K562 (cell line): ENCODE results near the gene IRGQ. TPM values are rescaled to one million over a fixed set of nuclear protein-coding genes. Genes with fewer than 3 reads are reported as not detected.
A peak's percentile ranks its signal among the peaks of the same experiment; 100 is the strongest.

Experiments used
- ATAC-seq: fragments of 200-7000 bp; cut with Tn5 transposase; 3 replicates; pipeline ENCODE4 v1.9.1; 2020; ENCODE audit warnings: moderate library complexity
- BruUV-seq: library from RNA; stranded (reverse); fragments of 400-500 nt; replicated peaks from 2 replicates; lab custom pipeline; 2021; lab: Mats Ljungman, UMichigan
- CTCF ChIA-PET: fragments of 300-600 bp; formaldehyde crosslinking; extraction: SDS; loops from one replicate; lab custom pipeline; 2021; ENCODE audit warnings: low intra/inter-chr PET ratio; lab: Yijun Ruan, JAX
- POLR2A ChIA-PET: fragments of 300-600, 350-650 bp; sonication (Branson Sonifier 250); formaldehyde crosslinking; extraction: SDS; loops from one replicate; lab custom pipeline; 2021; ENCODE audit warnings: antibody characterized with exemption, inconsistent platforms; lab: Yijun Ruan, JAX
- DNase-seq, 4 experiments: peaks; one replicate each; pipeline versions ENCODE4 v3.0.0 to v3.0.0-alpha.2; 2011 to 2018; ENCODE audit warnings: low spot score in 3 of 4, mixed read lengths in 3 of 4; ENCODE audit errors: extremely low read depth in 1 of 4
- FAIRE-seq: peaks from 2 replicates; lab custom pipeline; 2011; peaks lifted over from hg19 to GRCh38; lab: Jason Lieb, UNC
- H2AFZ ChIP-seq: 2 replicates; pipeline ENCODE4 v1.6.0; 2011; ENCODE audit warnings: low read depth, low read length, control low read depth, inconsistent platforms
- H3K27ac ChIP-seq: fragments of 200-600 bp; 3 replicates; pipeline ENCODE4 v1.8.0; 2011; ENCODE audit warnings: low read depth, mild to moderate bottlenecking, control low read depth, inconsistent platforms, low read length, moderate library complexity, mixed read lengths; ENCODE audit errors: extremely low read depth
- H3K27me3 ChIP-seq, 2 experiments: fragments of 300-600 bp in 1 of 2; 2 replicates in 1 of 2; 3 replicates in 1 of 2; pipeline versions ENCODE4 v1.6.0 to v1.8.0; 2011; ENCODE audit warnings: inconsistent platforms in 2 of 2, low read length in 2 of 2, mild to moderate bottlenecking in 1 of 2, mixed read lengths in 1 of 2, moderate library complexity in 1 of 2; ENCODE audit not compliant: control insufficient read depth in 2 of 2, insufficient read depth in 2 of 2
- H3K36me3 ChIP-seq: fragments of 300-600 bp; 3 replicates; pipeline ENCODE4 v1.8.0; 2011; ENCODE audit warnings: mild to moderate bottlenecking, low read length, inconsistent platforms; ENCODE audit not compliant: control insufficient read depth, insufficient read depth
- H3K4me1 ChIP-seq, 2 experiments: fragments of 200-600 bp in 1 of 2; replicated peaks in 1 of 2; 2 replicates in 1 of 2; 3 replicates in 1 of 2; pipeline versions ENCODE4 v1.5.1 to v1.8.0; 2011; ENCODE audit warnings: inconsistent platforms in 2 of 2, low read length in 2 of 2, mild to moderate bottlenecking in 1 of 2, mixed read lengths in 1 of 2, moderate library complexity in 1 of 2; ENCODE audit not compliant: control insufficient read depth in 2 of 2, insufficient read depth in 2 of 2
- H3K4me2 ChIP-seq: 2 replicates; pipeline ENCODE4 v1.6.1; 2011; ENCODE audit warnings: low read length, control low read depth, inconsistent platforms, mixed read lengths; ENCODE audit not compliant: insufficient read depth
- H3K4me3 ChIP-seq: fragments of 200-600 bp; sonication (generic), shearing (Covaris generic); 2 replicates; pipeline ENCODE4 v1.5.1; 2016; ENCODE audit warnings: control low read depth, inconsistent platforms
- H3K79me2 ChIP-seq: fragments of 200-600 bp; 3 replicates; pipeline ENCODE4 v1.8.0; 2011; ENCODE audit warnings: low read length, inconsistent platforms; ENCODE audit not compliant: control insufficient read depth, insufficient read depth
- H3K9ac ChIP-seq, 2 experiments: 2 replicates each; pipeline versions ENCODE4 v1.6.0 to v1.6.1; 2011; ENCODE audit warnings: low read depth in 2 of 2, low read length in 2 of 2, control low read depth in 1 of 2, inconsistent platforms in 1 of 2, mild to moderate bottlenecking in 1 of 2, mixed read lengths in 1 of 2; ENCODE audit not compliant: insufficient read depth in 1 of 2
- H3K9me1 ChIP-seq: one replicate; pipeline ENCODE4 v1.6.0; 2011; ENCODE audit warnings: inconsistent platforms, mild to moderate bottlenecking, low read length, moderate library complexity; ENCODE audit not compliant: control insufficient read depth, insufficient read depth
- H3K9me3 ChIP-seq: replicated peaks from 2 replicates; pipeline ENCODE4 v1.5.1; 2011; ENCODE audit warnings: low read depth, low read length, inconsistent platforms; ENCODE audit not compliant: control insufficient read depth, insufficient read depth
- H4K20me1 ChIP-seq: replicated peaks from 2 replicates; pipeline ENCODE4 v1.6.1; 2011; ENCODE audit warnings: low read length, inconsistent platforms, mixed read lengths; ENCODE audit not compliant: control insufficient read depth, insufficient read depth
- BCOR ChIP-seq: fragments of 450-650 bp; IDR thresholded peaks from 2 replicates; pipeline ENCODE4 v1.6.1; 2016
- CREB1 ChIP-seq, 2 experiments: sonication (generic) in 1 of 2; formaldehyde crosslinking in 1 of 2; IDR thresholded peaks; 2 replicates each; pipeline versions ENCODE4 v1.6.1 to v1.8.0; 2012 to 2022; ENCODE audit warnings: inconsistent platforms in 1 of 2, mild to moderate bottlenecking in 1 of 2, missing genetic modification reagents in 1 of 2, moderate library complexity in 1 of 2
- EGR1 ChIP-seq: fragments of 450-650 bp; conservative IDR thresholded peaks from 2 replicates; pipeline ENCODE4 v1.6.1; 2017; ENCODE audit warnings: mild to moderate bottlenecking
- HDAC1 ChIP-seq, 2 experiments: fragments of 450-650 bp; IDR thresholded peaks; 2 replicates each; pipeline ENCODE4 v1.6.1; 2016 to 2017; ENCODE audit warnings: inconsistent platforms in 1 of 2, mild to moderate bottlenecking in 1 of 2, moderate library complexity in 1 of 2
- HNRNPUL1 ChIP-seq: fragments of 200-400 bp; formaldehyde crosslinking; IDR thresholded peaks from 2 replicates; pipeline ENCODE4 v1.6.1; 2017; ENCODE audit warnings: low read length
- JUND ChIP-seq, 2 experiments: IDR thresholded peaks; 2 replicates in 1 of 2; 3 replicates in 1 of 2; pipeline ENCODE4 v1.6.1; 2011; ENCODE audit warnings: borderline replicate concordance in 2 of 2, low read depth in 2 of 2, low read length in 2 of 2, improper control_type of control experiment in 1 of 2, missing biosample characterization in 1 of 2, missing genetic modification characterization in 1 of 2, missing genetic modification reagents in 1 of 2
- LEF1 ChIP-seq: fragments of 450-650 bp; IDR thresholded peaks from 2 replicates; pipeline ENCODE4 v1.6.1; 2016; ENCODE audit warnings: mild to moderate bottlenecking
- NFE2L1 ChIP-seq: fragments of 450-650 bp; IDR thresholded peaks from 2 replicates; pipeline ENCODE4 v1.6.1; 2016; ENCODE audit warnings: missing genetic modification characterization, low read depth, mild to moderate bottlenecking, missing compliant biosample characterization, moderate library complexity, borderline replicate concordance
- TRIM24 ChIP-seq, 2 experiments: fragments of 450-650 bp; IDR thresholded peaks; 2 replicates each; pipeline ENCODE4 v1.6.1; 2016
- ZFP36 ChIP-seq: fragments of 150-350 bp; IDR thresholded peaks from 2 replicates; pipeline ENCODE4 v1.6.1; 2018; ENCODE audit warnings: low read length, low read depth; ENCODE audit not compliant: partially characterized antibody
- ZNF518B ChIP-seq: fragments of 250-450 bp; sonication (Bioruptor Pico); IDR thresholded peaks from 2 replicates; pipeline ENCODE4 v1.5.0; 2021; ENCODE audit warnings: mild to moderate bottlenecking, moderate library complexity
- ZNF707 ChIP-seq: fragments of 250-450 bp; sonication (Bioruptor Pico); conservative IDR thresholded peaks from 2 replicates; pipeline ENCODE4 v1.8.0; 2022; ENCODE audit warnings: inconsistent platforms, mild to moderate bottlenecking, moderate library complexity
- WGBS: fragments of 100-300 bp; shearing (Covaris generic); methylation state at CpG from one replicate; pipeline ENCODE4 v1.1.6; 2016; ENCODE audit warnings: low coverage, mixed read lengths; ENCODE audit not compliant: insufficient coverage; ENCODE audit errors: missing lambda C conversion rate; 5-methylcytosine and 5-hydroxymethylcytosine counted together
- in situ Hi-C: fragments of 300-500 bp; cut with MboI; formaldehyde crosslinking; loops from 4 replicates; pipeline ENCODE4 v1.15.0; 2018; ENCODE audit warnings: inconsistent platforms, mixed read lengths
- intact Hi-C: fragments of 100-400 bp; cut with micrococcal nuclease; formaldehyde crosslinking; loops from 2 replicates; pipeline ENCODE4 v1.14.2; 2022
- polyA plus RNA-seq, 8 experiments: library from polyadenylated mRNA; depleted of rRNA in 4 of 8; stranded (reverse) in 5 of 8; unstranded in 3 of 8; fragments of >200 nt; fragmentation: Nextera tagmentation in 2 of 8; fragmentation: Illumina TruSeq in 1 of 8; extraction: Ambion mirVana in 2 of 8; extraction: Trizol in 1 of 8; gene quantifications; 2 replicates each; pipeline versions ENCODE4 v1.2.1 to v1.2.3, GENCODE V29; 2011 to 2014; ENCODE audit warnings: inconsistent platforms in 1 of 8, missing spikeins in 1 of 8
- total RNA-seq, 7 experiments: library from RNA; depleted of rRNA in 6 of 7; stranded (reverse); fragments of >200 nt in 6 of 7; fragmentation: Illumina TruSeq in 2 of 7; extraction: Trizol in 2 of 7; gene quantifications; 2 replicates each; pipeline versions ENCODE4 v1.2.1 to v1.2.3, GENCODE V29; 2011 to 2021; ENCODE audit warnings: low replicate concordance in 1 of 7

Gene IRGQ
- total and polyA plus RNA-seq, 9 of the 15 experiments (the other 6 are each of a cell fraction or from before 2014, with no cell fraction given), result 3.5 to 19.2 (median 7.9) TPM

DNA sequence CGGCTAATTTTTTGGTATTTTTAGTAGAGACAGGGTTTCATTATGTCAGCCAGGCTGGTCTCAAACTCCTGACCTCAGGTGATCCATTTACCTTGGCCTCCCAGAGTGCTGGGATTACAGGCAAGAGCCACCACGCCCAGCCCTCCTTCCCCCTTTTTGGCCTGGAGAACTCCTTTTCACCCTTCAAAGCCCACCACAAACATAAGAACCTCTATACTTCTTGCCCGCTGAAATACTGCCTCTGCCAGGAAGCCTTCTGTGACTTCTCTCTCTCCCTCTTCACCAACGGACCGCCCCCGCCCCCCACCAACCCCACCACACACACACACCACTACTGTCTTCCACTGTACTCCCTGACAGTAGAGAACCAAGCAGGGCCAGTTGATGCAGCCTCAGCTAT, 21.0 kb upstream of the IRGQ start:
- Histone ChIP-seq H3K9ac (peak overlapping the region in 1 of 2 experiments; percentile 19; a peak in 1 of 4 replicates), H3K36me3 (peaks cover 24% of the 10 kb centered on the region; the same call in 2 of the 3 replicates), H3K4me1 (peaks cover 35 to 55% of the 10 kb centered on the region in 2 experiments), H3K4me3 (no peak overlapping the region), H3K27me3 (no peaks in the 10 kb centered on the region), H3K4me2 (no peak overlapping the region), H4K20me1 (no peaks in the 10 kb centered on the region), H3K79me2 (peaks cover 49% of the 10 kb centered on the region), H3K9me3 (no peaks in the 10 kb centered on the region), H3K9me1 (no peaks in the 10 kb centered on the region), H3K27ac (peak overlapping the region; percentile 40; the same call in 1 of the 3 replicates), H2AFZ (no peak overlapping the region)
- TF ChIP-seq HNRNPUL1 (no peak), BCOR (0 out of 2 replicates have a peak, but pooled peaks have one; percentile 16), NFE2L1 (tag) (no peak), HDAC1 (IDR thresholded peaks at IDR 0.05) (no peak), ZFP36 (peak; percentile 82)
- FAIRE-seq (no peak), DNase-seq (no peak), ATAC-seq (no peak)
- in situ Hi-C loops, result no loop called here
- BruUV-seq, result no TSS peak
- ChIA-PET CTCF (no interaction called here), POLR2A (interaction anchor here (0.6 to 6.0 kb wide), 4 partner anchors 12 to 906 kb away, joined by 3 to 35 read pairs (median 3); partner anchors contain the start of genes IRGQ and ZNF576)
- intact Hi-C loops, result no loop called here
- WGBS, result 44% methylated on average over 2 of the region's 6 CpGs

DNA sequence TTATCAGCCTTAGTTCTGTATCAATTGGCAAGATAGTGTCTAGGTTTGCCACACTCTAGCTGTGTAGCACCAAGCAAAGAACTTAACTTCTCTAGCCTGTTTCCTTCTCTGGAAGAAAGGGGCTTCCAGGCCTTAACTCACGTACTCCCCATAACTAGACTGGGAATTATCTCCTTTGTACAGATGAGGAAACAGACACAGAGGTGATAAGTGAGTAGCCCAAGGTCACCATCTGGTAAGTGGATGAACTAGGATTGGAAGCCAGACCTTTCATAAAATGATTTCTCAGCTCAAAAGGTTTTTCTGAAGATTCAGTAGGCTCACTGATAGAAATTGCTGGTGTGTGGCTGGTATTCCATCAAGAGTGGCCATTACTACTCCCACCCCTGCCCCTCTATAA, 20.4 kb upstream of the IRGQ start:
- no peak overlapping the region for H3K4me3 ChIP-seq
- 0% methylated on average over 1 of the region's 1 CpG for WGBS
- FAIRE-seq (peak; percentile 61), ATAC-seq (no peak), DNase-seq (peak in 2 of 4 experiments; percentile 59 to 80)
- H3K4me1 ChIP-seq, result peaks cover 35 to 52% of the 10 kb centered on the region in 2 experiments
- peaks cover 49% of the 10 kb centered on the region for H3K79me2 ChIP-seq
- H4K20me1 ChIP-seq, result no peaks in the 10 kb centered on the region
- no peaks in the 10 kb centered on the region for H3K9me1 ChIP-seq
- CTCF ChIA-PET, result no interaction called here
- intact Hi-C loops, result no loop called here
- no peaks in the 10 kb centered on the region for H3K27me3 ChIP-seq
- no peaks in the 10 kb centered on the region for H3K9me3 ChIP-seq
- peak overlapping the region; percentile 23; the same call in 1 of the 2 replicates for H3K4me2 ChIP-seq
- in situ Hi-C loops, result no loop called here
- no TSS peak for BruUV-seq
- peak overlapping the region; percentile 73 for H3K27ac ChIP-seq
- H3K36me3 ChIP-seq, result peaks cover 31% of the 10 kb centered on the region; the same call in 2 of the 3 replicates
- no peak overlapping the region for H2AFZ ChIP-seq
- H3K9ac ChIP-seq, result peak overlapping the region; percentile 6 to 39; a peak in 3 of 4 replicates
- POLR2A ChIA-PET, result interaction anchor here (0.5 to 6.0 kb wide), 3 partner anchors 11 to 907 kb away, joined by 3 to 35 read pairs (median 4); no protein-coding TSS in a partner anchor
- TF ChIP-seq TRIM24 (IDR thresholded peaks at IDR 0.05) (peak in 1 of 2 experiments; percentile 21; a peak in 1 of 4 replicates), LEF1 (peak; percentile 65; the same call in 1 of the 2 replicates), ZNF707 (CRISPR knock-in tag) (no peak), ZNF518B (CRISPR knock-in tag) (no peak), JUND (IDR thresholded peaks at IDR 0.05; ENCODE audit: borderline replicate concordance, low read depth, low read length) (no peak; the same call in 1 of the 2 replicates), JUND (tag; IDR thresholded peaks at IDR 0.05; ENCODE audit: borderline replicate concordance, low read depth, low read length) (no peak; the same call in 2 of the 3 replicates), EGR1 (no peak), CREB1 (IDR thresholded peaks at IDR 0.05) (no peak), CREB1 (CRISPR knock-in tag; IDR thresholded peaks at IDR 0.05) (no peak)
